IPS DF 4.7 (cell line): Measurements from ENCODE around the gene DHX29.

Source experiments
- DNase-seq: peaks from one replicate; pipeline ENCODE4 v3.0.0-alpha.2; 2013; ENCODE audit warnings: low spot score; ENCODE audit errors: extremely low read depth

Gene DHX29

GRCh38 chr5:55232271-55232984 lies 75.1 kb downstream of the DHX29 start:
- no peak for DNase-seq

DNA sequence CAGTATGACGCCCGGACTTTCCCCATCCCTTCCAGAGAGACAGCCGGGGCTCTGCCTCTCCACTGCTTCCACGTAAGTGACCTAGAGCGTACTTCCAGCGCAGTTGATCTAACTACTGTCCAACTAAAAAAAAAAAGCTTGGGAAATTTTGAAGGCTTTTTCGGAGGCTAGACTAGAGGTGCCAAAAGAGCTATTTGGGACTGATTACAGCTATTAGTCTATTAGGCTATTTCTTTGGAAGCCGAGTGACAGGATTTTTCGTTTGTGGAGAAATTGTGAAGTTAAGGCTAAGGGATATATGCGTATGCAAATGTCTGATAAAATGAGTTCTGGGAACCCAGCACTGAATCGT lies 75.6 kb downstream of the DHX29 start:
- DNase-seq, result no peak

- no peak for DNase-seq
Observed at GRCh38 chr5:55231029-55231918, 76.2 kb downstream of the DHX29 start.

DNA sequence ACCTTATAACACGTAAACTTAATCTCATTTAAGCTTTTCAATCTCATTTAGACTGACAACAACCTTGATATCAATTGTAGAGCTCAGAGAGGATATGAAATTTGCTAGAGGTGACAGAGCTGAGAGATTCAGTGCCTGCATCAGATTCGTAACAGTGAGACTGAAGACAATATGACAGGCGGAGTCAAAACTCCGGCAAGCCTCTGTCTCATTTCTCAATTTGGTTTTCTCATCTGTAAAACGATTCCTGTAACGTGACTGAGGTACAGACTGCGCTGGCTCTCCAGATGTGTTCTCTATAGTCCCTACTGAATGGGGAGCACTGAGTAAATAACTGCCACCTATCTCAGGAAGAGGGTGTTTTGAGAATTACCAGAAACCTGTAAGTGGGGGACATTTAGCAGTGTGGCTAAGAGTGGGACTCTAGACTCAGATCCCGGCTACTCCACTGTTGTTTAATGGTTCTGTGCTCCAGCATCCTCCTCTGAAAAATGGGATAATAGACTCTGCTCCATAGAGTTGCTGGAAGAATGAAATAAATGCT lies 77.3 kb downstream of the DHX29 start:
- no peak for DNase-seq

GRCh38 chr5:55227664-55228430 lies 79.6 kb downstream of the DHX29 start:
- DNase-seq, result no peak

- DNase-seq, result no peak
Observed at GRCh38 chr5:55226934-55227663, 80.4 kb downstream of the DHX29 start, which contains the start of gene MCIDAS. TSS of gene MCIDAS (minus strand) at chr5:55227315. CDS start at chr5:55227138, 177 bp downstream.

GRCh38 chr5:55226027-55226933 lies 81.2 kb downstream of the DHX29 start:
- no peak for DNase-seq

- no peak for DNase-seq
Observed at GRCh38 chr5:55225346-55225745, 82.1 kb downstream of the DHX29 start.

DNA sequence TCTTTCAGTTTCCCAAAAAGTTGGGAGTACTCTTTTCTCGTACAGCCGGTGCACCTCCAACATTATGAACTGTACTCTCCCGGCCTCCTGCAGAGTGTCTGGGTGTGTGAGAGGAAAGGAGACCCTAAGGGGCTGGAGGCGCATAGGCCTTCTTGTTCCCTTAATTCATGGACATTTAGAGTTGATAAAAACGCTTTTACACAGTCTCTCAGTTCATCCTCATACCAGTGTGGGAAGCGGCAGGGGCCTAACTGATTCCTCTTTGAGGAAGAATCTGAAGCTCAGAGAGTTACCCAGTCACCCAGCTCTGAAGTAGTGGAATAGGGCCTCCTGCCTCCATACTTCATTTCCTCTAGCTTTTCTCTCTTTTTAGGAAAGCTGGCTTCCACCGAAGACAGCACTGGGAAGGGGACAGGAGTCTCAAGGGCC lies 83.7 kb downstream of the DHX29 start:
- DNase-seq, result no peak

- no peak for DNase-seq
Observed at GRCh38 chr5:55222985-55223811, 84.3 kb downstream of the DHX29 start.

- no peak for DNase-seq
Observed at GRCh38 chr5:55222092-55222984, 85.2 kb downstream of the DHX29 start.

DNA sequence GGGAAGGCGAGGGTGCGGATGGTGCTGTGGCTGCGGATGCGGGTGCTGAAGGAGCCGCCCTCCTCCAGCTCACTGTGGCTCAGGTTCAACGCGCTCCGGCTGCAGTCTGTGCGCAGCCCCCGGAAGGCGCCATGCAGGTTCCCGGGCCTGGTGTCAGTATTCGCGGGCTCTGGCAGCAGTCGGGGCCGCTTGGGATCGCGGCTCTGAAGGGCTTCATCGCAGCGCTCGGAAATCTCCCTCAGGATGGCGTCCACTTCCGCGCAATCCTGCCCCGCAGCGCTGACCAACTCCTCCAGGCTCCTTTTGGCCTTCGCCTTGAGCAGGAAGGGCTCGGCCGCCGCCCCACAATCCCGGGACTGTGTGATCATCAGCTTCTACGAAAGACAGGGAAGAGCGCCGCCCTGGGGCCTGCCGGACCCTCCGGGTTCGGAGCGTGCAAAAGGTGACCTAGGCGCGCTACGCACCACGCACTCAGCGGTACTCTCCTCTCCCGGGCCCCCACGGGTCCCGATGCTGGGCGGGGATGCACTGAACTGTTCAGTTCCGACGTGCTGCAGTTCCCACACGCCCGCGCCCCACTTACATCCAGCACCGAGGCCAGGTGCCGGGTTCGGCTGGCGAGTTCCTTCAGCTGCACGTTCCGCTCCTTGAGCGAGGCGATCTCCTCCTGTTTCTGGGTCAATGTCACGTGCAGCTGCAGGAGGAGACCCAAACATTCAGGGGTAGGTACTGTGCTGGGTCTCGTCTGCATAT lies 86.9 kb downstream of the DHX29 start:
- no peak for DNase-seq

- DNase-seq, result no peak
Observed at GRCh38 chr5:55219770-55220169, 87.7 kb downstream of the DHX29 start.

DNA sequence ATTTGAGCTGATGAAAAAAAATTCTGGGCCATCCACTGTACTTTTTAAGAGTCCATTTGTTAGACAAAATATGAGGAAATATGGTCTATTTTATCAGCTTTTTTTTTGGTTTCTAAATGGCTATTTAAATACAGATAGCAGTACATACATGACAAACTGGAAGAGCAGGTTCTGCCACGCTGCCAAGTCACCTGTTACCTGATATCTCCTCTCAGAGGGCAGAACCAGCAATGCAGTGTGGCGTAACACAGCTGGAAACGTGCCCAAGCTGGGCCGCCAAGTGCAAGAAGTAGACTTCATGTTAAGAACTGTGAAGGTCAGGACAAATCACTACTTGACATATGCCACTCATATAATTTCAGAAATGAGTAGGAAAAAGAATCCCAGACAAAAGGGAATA lies 88.5 kb downstream of the DHX29 start:
- DNase-seq, result no peak

- no peak for DNase-seq
Observed at GRCh38 chr5:55211184-55211874, 96.2 kb downstream of the DHX29 start.
